ENCODE measurements around the gene RNF115. TPM values are rescaled to one million over a fixed set of nuclear protein-coding genes. Genes with fewer than 3 reads are reported as not detected.

RNF115 gene
- polyA plus RNA-seq, 1 of the 3 experiments (the other 2 are of a cell fraction): 4.8 TPM

- H3F3A ChIP-seq (replicated peaks; ENCODE audit: insufficient read depth): no peaks in the 10 kb centered on the region
- no peak for DNase-seq
- no peak overlapping the region for H3K9ac ChIP-seq
- CTCF ChIA-PET: interaction anchor here (0.7 to 7.9 kb wide), 2 partner anchors 11 to 15 kb away, joined by 3 to 70 read pairs; partner anchors contain the start of gene CD160
- H3K4me2 ChIP-seq: no peak overlapping the region
- H2AFZ ChIP-seq (ENCODE audit: low read depth): no peak overlapping the region
- POLR2A ChIA-PET: no interaction called here
- no peak for TF ChIP-seq SIN3A (IDR thresholded peaks at IDR 0.05; ENCODE audit: borderline replicate concordance, low read depth, low read length)
- H3K9me3 ChIP-seq: no peaks in the 10 kb centered on the region
- WGBS (ENCODE audit: low lambda C conversion rate): 71% methylated on average over 2 of the region's 2 CpGs
- no peak overlapping the region for H3K27ac ChIP-seq (ENCODE audit: low read depth in 2 of 2, low read length in 1 of 2)
- no peaks in the 10 kb centered on the region for H3K27me3 ChIP-seq (ENCODE audit: insufficient read depth)
- no peaks in the 10 kb centered on the region for H4K20me1 ChIP-seq (ENCODE audit: insufficient read depth)
- no peaks in the 10 kb centered on the region for H3K9me2 ChIP-seq
- no peak overlapping the region for H3K4me3 ChIP-seq (ENCODE audit: low read depth in 2 of 2, low read length in 1 of 2)
- peaks cover 0 to 16% of the 10 kb centered on the region in 2 experiments; a peak in 1 of 4 replicates for H3K4me1 ChIP-seq (ENCODE audit: control insufficient read depth in 1 of 2, insufficient read depth in 2 of 2, low read depth in 1 of 2, low read length in 1 of 2)
- H3K36me3 ChIP-seq (replicated peaks in 1 of 2; ENCODE audit: control insufficient read depth in 1 of 2, insufficient read depth in 2 of 2, low read length in 1 of 2): no peaks in the 10 kb centered on the region
- no peaks in the 10 kb centered on the region for H3K79me2 ChIP-seq (ENCODE audit: insufficient read depth)
Measured at GRCh38 chr1:145706086-145706664, 117.7 kb downstream of the RNF115 start.

DNA sequence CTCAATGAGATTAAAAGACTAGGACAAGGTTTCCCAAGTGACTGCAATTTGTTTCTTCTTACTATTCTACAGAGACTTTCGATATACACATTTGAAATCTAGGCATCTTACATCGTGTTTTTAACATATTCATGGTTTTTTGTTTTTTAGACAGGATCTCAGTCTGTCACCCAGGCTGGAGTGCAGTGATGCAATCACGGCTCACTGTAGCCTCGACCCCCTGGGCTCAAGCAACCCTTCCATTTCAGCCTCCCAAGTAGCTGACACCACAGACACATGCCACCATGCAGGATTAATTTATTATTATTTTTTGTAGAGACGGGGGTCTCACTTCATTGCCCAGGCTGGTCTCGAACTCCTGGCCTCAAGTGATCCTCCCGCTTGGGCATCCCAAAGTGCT, 118.3 kb downstream of the RNF115 start:
- Histone ChIP-seq H3K27ac (ENCODE audit: low read depth in 2 of 2, low read length in 1 of 2) (no peak overlapping the region), H3K4me2 (no peak overlapping the region), H3K79me2 (ENCODE audit: insufficient read depth) (no peaks in the 10 kb centered on the region), H3F3A (replicated peaks; ENCODE audit: insufficient read depth) (no peaks in the 10 kb centered on the region), H2AFZ (ENCODE audit: low read depth) (no peak overlapping the region), H3K27me3 (ENCODE audit: insufficient read depth) (no peaks in the 10 kb centered on the region), H3K36me3 (replicated peaks in 1 of 2; ENCODE audit: control insufficient read depth in 1 of 2, insufficient read depth in 2 of 2, low read length in 1 of 2) (no peaks in the 10 kb centered on the region), H3K4me1 (ENCODE audit: control insufficient read depth in 1 of 2, insufficient read depth in 2 of 2, low read depth in 1 of 2, low read length in 1 of 2) (peaks cover 0 to 16% of the 10 kb centered on the region in 2 experiments; a peak in 1 of 4 replicates), H3K4me3 (ENCODE audit: low read depth in 2 of 2, low read length in 1 of 2) (no peak overlapping the region), H3K9me2 (no peaks in the 10 kb centered on the region), H4K20me1 (ENCODE audit: insufficient read depth) (no peaks in the 10 kb centered on the region), H3K9me3 (no peaks in the 10 kb centered on the region), H3K9ac (no peak overlapping the region)
- no peak for DNase-seq
- POLR2A ChIA-PET: no interaction called here
- TF ChIP-seq TEAD4 (IDR thresholded peaks at IDR 0.05; ENCODE audit: borderline replicate concordance, insufficient read depth) (no peak), CHD2 (IDR thresholded peaks at IDR 0.05; ENCODE audit: low read length, partially characterized antibody) (no peak), USF1 (IDR thresholded peaks at IDR 0.05; ENCODE audit: borderline replicate concordance, low read depth) (no peak), CTCF (IDR thresholded peaks at IDR 0.05) (no peak), POLR2AphosphoS5 (IDR thresholded peaks at IDR 0.05; ENCODE audit: low read depth, low read length) (no peak)
- TF ChIP-seq, protein P1, sequence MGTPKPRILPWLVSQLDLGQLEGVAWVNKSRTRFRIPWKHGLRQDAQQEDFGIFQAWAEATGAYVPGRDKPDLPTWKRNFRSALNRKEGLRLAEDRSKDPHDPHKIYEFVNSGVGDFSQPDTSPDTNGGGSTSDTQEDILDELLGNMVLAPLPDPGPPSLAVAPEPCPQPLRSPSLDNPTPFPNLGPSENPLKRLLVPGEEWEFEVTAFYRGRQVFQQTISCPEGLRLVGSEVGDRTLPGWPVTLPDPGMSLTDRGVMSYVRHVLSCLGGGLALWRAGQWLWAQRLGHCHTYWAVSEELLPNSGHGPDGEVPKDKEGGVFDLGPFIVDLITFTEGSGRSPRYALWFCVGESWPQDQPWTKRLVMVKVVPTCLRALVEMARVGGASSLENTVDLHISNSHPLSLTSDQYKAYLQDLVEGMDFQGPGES (IDR thresholded peaks at IDR 0.05; ENCODE audit: low read depth, low read length): no peak
- CTCF ChIA-PET: interaction anchor here (7.9 kb wide), 1 partner anchor 15 kb away, joined by 70 read pairs; the partner anchor contains the start of gene CD160
- 76% methylated on average over 7 of the region's 7 CpGs for WGBS (ENCODE audit: low lambda C conversion rate)
